NCI-H460 (cell line): ENCODE measurements around the gene NKX2-2. TPM values are rescaled to one million over a fixed set of nuclear protein-coding genes. Genes with fewer than 3 reads are reported as not detected.

Source experiments
- DNase-seq: peaks from one replicate; pipeline ENCODE4 v3.0.0-alpha.2; 2016; ENCODE audit warnings: low read depth; ENCODE audit errors: extremely low read depth
- polyA plus RNA-seq: library from polyadenylated mRNA; depleted of rRNA; stranded (reverse); fragments of >200 nt; gene quantifications from 2 replicates; pipeline ENCODE4 v1.2.3, GENCODE V29; 2014; cell fraction: nucleus; rRNA removed
- total RNA-seq: library from RNA; depleted of rRNA; stranded (reverse); fragments of >200 nt; shearing (Covaris generic); gene quantifications from 2 replicates; pipeline ENCODE4 v1.2.3, GENCODE V29; 2014; rRNA removed

Gene NKX2-2
- total RNA-seq: not detected in 2 replicates
- not detected in 2 replicates for polyA plus RNA-seq

GRCh38 chr20:21513881-21514540 is at the start of gene NKX2-2:
Gene NKX2-2 (minus strand): TSS chr20:21514064. CDS start chr20:21513669, 395 bp downstream.
- DNase-seq: no peak

- DNase-seq: no peak
Measured at GRCh38 chr20:21562656-21563055, 48.8 kb upstream of the NKX2-2 start.

DNA sequence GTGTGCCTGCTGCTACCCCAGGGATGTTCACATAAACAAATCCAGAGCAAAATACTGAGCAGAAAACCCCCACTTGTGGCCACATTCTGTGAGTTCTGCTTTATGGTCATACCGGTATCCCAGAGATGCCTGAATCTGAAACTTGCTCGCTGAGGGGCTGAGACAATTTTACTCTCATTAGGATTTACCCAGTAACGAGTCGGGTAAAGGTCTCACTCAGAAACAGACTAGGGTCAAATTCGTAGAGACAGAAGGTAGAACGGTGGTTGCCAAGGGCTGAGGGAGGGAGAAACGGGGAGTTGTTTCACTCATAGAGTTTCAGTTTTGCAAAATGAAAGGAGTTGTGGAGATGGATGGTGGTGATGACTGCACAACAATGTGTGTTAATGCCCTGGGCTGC is 45.4 kb upstream of the NKX2-2 start:
- DNase-seq: no peak

GRCh38 chr20:21557241-21558020 is 43.6 kb upstream of the NKX2-2 start:
- no peak for DNase-seq

- DNase-seq: no peak
Measured at GRCh38 chr20:21556398-21556797, 42.5 kb upstream of the NKX2-2 start.

DNA sequence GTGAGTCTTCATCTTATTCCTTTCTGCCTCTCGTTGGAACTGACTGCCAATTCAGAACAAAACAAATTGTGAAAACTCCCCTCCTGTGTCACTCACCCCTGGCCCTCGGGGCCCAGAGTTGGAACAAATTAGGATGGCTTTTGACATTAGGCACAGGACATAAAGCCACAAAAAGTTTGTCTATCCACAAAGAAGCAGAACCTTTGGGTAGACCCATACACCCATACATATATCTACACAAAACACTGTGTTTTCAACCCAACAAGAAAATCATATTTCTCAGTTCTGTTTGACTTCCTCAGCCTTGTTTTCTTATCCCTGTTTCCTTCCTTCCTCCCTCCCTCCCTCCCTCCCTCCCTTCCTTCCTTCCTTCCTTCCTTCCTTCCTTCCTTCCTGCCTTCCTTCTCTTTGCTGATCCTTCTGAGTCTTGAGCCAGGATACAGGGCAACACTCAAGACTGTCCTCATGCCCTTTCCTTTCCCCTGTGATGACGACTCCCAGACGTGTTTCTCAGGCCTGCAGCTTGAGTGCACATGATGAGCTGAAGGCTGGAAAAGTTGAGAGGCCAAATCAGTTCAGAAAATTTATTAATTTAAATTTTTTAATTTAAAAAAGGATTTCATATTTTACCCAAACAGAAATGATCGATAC is 41.7 kb upstream of the NKX2-2 start:
- no peak for DNase-seq

DNA sequence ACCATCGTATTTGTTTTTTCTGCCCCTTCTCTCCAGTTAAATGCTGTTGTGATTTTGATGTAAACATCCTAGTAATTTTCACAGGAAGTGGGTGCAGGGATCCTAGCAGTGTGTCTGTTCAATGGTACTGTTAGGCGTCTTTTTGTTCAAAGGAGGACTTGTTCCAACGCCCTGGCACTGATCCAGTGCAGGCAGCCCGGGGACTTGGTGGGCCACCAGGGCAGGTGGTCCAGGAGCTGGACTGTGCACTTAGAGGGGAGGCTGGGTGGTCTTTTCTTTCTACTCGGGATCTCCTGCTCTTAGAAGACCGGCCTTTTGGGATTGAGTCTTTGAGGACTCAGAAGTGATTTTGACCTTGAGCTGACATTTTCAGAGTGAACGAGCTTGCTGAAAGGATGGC is 41.1 kb upstream of the NKX2-2 start:
- DNase-seq: no peak

GRCh38 chr20:21554376-21554890 is 40.6 kb upstream of the NKX2-2 start:
- DNase-seq: no peak

DNA sequence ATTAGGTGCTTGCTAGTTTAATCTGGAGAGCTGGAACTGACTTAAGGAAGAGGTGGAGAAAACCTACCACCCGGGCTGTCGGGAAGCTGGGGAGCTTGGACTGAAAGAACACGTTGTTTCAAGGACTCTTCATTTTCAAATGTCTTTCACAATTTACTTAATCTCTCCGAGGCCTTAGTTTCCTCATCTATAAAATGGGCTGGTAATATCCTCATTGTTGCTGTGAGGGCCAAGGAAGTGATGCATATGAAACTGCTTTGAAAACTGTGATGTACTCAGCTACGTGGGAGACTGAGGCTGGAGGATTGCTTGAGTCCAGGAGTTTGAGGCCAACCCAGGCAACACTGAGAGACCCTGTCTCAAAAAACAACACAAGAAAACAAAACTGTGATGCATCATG is 36.7 kb upstream of the NKX2-2 start:
- no peak for DNase-seq

- DNase-seq: no peak
Measured at GRCh38 chr20:21548390-21549035, 34.6 kb upstream of the NKX2-2 start.

DNA sequence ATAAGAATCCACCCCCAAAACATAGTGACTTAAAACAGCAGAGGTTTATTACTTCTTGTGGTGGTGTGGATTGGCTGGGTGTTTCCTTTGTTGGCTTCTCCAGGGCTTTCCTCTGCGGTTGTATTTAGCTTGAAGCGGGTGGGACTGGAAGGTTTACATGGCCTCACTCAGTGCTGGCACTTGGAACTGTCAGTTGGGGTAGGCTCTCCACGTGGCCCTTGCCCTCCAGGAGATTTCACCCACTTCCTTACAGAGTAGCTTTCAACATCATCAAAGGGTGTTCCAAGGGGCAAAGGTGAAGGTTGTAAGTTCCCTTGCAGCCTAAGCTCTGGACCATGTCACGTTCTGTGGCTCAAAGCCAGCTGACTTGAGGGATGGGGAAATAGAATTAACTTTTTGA is 32.5 kb upstream of the NKX2-2 start:
- DNase-seq: no peak

GRCh38 chr20:21539512-21539911 is 25.6 kb upstream of the NKX2-2 start:
- no peak for DNase-seq

- DNase-seq: no peak
Measured at GRCh38 chr20:21534886-21535285, 21.0 kb upstream of the NKX2-2 start.

- DNase-seq: no peak
Measured at GRCh38 chr20:21534453-21534852, 20.6 kb upstream of the NKX2-2 start.

DNA sequence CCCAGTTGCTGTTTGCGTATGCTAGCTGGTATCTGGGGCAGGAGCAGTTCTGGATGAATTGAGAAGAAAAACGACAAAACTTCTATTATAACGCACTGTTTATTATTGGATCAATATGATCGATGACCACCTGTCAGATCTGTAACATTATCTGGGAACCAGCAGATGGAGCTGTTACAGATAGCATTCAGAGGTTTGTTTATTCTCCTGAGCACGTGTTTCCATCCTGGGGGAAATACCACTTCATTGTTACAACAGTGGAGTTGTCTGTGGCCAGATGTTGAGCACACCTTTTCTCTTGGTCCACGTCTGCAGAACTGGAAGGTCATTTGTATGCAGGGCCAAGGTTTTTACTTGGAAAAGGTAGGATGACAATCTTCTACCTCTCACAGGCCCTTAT is 16.0 kb upstream of the NKX2-2 start:
- no peak for DNase-seq

DNA sequence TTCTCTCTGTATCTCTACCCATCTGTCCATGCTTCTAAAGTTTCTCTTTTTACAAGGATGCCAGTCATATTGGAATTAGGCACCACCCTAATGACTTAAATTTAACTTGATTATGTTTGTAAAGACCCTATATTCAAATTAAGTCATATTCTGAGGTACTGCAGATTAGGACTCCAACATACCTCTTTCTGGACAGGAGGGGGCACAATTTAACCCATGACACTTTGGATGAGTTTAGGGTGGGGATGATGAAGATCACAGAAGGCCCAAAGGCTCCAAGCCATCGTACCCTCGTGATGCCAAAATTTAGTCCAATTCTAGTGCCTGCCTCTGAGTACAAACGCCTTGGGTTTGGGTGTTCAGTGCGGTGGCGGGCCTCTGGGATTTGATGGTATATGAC is 15.0 kb upstream of the NKX2-2 start:
- DNase-seq: no peak

DNA sequence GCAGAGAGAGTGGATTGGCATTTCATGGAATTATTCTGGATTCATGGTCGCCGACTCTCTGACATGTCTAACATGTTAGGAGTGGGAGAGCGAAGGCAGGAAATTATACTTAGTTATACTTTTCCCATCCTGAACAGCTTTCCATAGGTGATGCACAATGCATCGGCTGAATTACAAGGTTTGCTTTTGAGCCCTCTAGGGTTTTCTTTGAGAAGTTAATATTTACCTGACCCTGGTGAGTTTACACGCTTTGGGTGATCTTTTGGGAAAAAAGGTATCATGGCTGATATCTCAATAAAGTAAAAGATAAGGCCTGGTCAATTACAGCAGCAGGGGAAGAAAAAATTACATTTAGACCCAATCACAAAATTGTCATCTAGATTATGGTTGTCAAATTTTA is 14.0 kb upstream of the NKX2-2 start:
- no peak for DNase-seq

DNA sequence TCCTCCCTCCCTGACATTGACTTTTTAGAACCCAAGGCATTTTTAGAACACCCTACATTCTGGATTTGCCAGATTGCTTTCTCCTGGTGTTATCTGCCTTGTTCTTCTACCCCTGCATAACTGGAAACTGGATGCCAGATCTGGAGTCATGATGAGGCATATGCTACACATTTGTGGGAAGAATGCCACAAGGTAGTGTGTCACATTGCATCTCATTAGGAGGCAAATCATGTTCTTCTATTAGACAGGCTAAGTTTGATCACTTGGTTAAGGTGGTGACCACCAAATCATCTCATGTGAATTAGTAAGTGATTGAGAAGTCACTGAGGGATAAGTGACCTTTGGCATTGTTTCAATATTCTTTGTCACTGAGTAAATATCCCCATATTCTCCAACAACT is 12.9 kb upstream of the NKX2-2 start:
- no peak for DNase-seq

DNA sequence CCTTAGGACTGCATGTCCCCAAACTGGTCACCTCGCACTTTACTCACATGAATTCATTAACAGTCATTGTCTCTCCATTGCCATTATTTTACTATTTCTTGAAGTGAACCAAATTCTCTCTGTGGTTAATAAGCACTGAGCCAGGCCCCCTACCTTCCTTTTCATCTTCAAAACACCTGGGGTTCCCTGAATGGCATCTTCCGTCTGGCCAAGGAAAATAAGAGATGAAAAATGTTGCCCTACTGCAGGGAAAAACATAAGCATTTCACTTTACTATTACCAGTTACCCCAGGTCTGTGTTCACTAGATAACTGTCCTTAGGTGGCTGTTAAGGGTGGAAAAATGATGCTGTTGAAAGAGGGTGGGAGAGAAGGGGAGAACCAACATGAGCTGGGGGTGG is 10.0 kb upstream of the NKX2-2 start:
- no peak for DNase-seq

GRCh38 chr20:21523281-21523868 is 9.5 kb upstream of the NKX2-2 start:
- DNase-seq: no peak
